Endothelial cell (in vitro differentiated cells): ENCODE measurements around the gene LRRC19. TPM values are rescaled to one million over a fixed set of nuclear protein-coding genes. Genes with fewer than 3 reads are reported as not detected.

ENCODE experiments used
- DNase-seq: peaks from one replicate; pipeline ENCODE4 v3.0.0; 2021; ENCODE audit warnings: low spot score
- H3K27ac Mint-ChIP-seq: one replicate; pipeline ENCODE4 v1.8.0; 2021; ENCODE audit warnings: mixed read lengths, inconsistent platforms; ENCODE audit not compliant: unreplicated experiment
- H3K27me3 Mint-ChIP-seq: one replicate; pipeline ENCODE4 v1.8.0; 2021; ENCODE audit warnings: mild to moderate bottlenecking, moderate library complexity, mixed read lengths, inconsistent platforms; ENCODE audit not compliant: unreplicated experiment
- H3K36me3 Mint-ChIP-seq: one replicate; pipeline ENCODE4 v1.8.0; 2021; ENCODE audit warnings: mild to moderate bottlenecking, low read depth, mixed read lengths, inconsistent platforms; ENCODE audit not compliant: unreplicated experiment
- H3K4me1 Mint-ChIP-seq: one replicate; pipeline ENCODE4 v1.8.0; 2021; ENCODE audit warnings: mild to moderate bottlenecking, mixed read lengths, inconsistent platforms; ENCODE audit not compliant: unreplicated experiment
- H3K4me3 Mint-ChIP-seq: one replicate; pipeline ENCODE4 v1.8.0; 2021; ENCODE audit warnings: mild to moderate bottlenecking, mixed read lengths, inconsistent platforms; ENCODE audit not compliant: unreplicated experiment
- H3K9me3 Mint-ChIP-seq: one replicate; pipeline ENCODE4 v1.8.0; 2021; ENCODE audit warnings: mixed read lengths, inconsistent platforms; ENCODE audit not compliant: unreplicated experiment
- CTCF ChIP-seq: fragments of 200-600 bp; sonication (generic); IDR thresholded peaks from one replicate; pipeline ENCODE4 v1.5.0; 2021; ENCODE audit warnings: antibody characterized with exemption; ENCODE audit not compliant: unreplicated experiment
- total RNA-seq: library from RNA; stranded (reverse); fragmentation: NEBNext Ultra II Directional; extraction: Animal tissue kit (Norgen Biotek cat#: 25700); gene quantifications from one replicate; pipeline ENCODE4 v1.2.1, GENCODE V29; 2021; ENCODE audit not compliant: unreplicated experiment

The LRRC19 gene
- total RNA-seq, 1 donor from 2014 or later: not detected

DNA sequence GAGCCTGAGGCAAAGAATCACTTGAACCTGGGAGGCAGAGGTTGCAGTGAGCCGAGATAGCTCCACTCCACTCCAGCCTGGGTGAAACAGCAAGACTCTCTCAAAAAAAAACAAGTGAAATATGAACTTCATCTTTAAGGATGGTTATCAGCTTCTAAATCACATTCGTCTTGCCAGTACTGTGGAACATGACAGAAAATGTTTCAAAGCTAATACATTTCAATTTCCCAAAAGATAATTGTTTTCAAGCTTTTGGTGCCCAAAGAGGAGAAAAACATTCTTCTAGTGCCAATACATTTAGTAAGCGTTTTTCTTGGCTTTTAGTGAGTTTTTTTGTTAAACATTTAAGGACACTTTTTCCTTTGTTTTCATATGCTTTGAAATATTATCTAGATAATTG is 53.7 kb downstream of the LRRC19 start:
- peaks cover 7% of the 10 kb centered on the region for H3K36me3 Mint-ChIP-seq
- no peak overlapping the region for H3K27ac Mint-ChIP-seq
- no peak for TF ChIP-seq CTCF
- DNase-seq: no peak
- H3K27me3 Mint-ChIP-seq: peaks cover 7% of the 10 kb centered on the region
- H3K4me3 Mint-ChIP-seq: no peak overlapping the region
- peaks cover 16% of the 10 kb centered on the region for H3K4me1 Mint-ChIP-seq
- no peaks in the 10 kb centered on the region for H3K9me3 Mint-ChIP-seq

DNA sequence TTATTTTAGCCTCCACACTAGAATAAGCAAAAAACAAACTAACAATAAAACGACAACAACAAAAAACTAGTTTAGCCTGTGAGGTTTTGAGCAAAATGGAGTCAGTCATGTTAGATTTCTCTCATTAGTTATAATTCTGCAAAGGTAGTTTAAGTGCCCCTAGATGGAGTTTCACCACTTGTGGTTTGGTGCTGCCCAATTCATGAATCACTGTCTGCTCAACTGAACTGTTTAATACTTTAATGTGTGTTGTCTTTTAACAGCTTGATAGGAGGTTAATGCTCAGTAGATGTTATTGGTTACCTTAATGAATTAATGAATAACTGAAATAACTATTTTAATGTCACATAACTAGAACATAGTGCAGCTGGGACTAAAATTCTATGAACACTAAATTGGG is 55.0 kb downstream of the LRRC19 start:
- no peak overlapping the region for H3K27ac Mint-ChIP-seq
- no peak overlapping the region for H3K4me3 Mint-ChIP-seq
- peaks cover 11% of the 10 kb centered on the region for H3K36me3 Mint-ChIP-seq
- H3K27me3 Mint-ChIP-seq: peaks cover 11% of the 10 kb centered on the region
- no peak for TF ChIP-seq CTCF
- peaks cover 21% of the 10 kb centered on the region for H3K4me1 Mint-ChIP-seq
- DNase-seq: no peak
- H3K9me3 Mint-ChIP-seq: no peaks in the 10 kb centered on the region

GRCh38 chr9:26949637-26950069 is 55.8 kb downstream of the LRRC19 start:
- H3K9me3 Mint-ChIP-seq: no peaks in the 10 kb centered on the region
- DNase-seq: no peak
- H3K4me1 Mint-ChIP-seq: peaks cover 20% of the 10 kb centered on the region
- no peak overlapping the region for H3K4me3 Mint-ChIP-seq
- peaks cover 13% of the 10 kb centered on the region for H3K27me3 Mint-ChIP-seq
- H3K27ac Mint-ChIP-seq: no peak overlapping the region
- no peak for TF ChIP-seq CTCF
- peaks cover 11% of the 10 kb centered on the region for H3K36me3 Mint-ChIP-seq

DNA sequence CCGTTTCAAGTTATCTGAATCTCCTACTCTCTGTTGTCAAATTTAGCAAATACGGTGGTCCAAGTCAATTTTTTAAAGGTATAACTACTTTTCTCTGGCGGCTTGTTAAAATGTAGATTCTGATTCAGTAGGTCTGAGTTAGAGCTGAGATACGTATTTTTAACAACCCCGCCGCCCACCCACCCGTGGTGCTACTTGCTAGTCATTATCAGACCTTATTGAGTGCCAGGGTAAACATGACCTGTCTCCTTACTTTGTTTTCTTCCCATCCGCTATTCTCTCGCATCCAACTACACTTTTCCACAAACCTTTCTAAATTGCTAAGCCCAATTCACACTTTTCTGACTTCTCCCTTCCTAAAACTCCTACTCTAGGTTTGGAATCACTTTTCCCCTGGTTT is 57.7 kb downstream of the LRRC19 start:
- no peaks in the 10 kb centered on the region for H3K9me3 Mint-ChIP-seq
- H3K4me3 Mint-ChIP-seq: peak overlapping the region; percentile 93
- H3K36me3 Mint-ChIP-seq: peaks cover 15% of the 10 kb centered on the region
- no peak for TF ChIP-seq CTCF
- peaks cover 29% of the 10 kb centered on the region for H3K4me1 Mint-ChIP-seq
- no peak for DNase-seq
- H3K27me3 Mint-ChIP-seq: peaks cover 13% of the 10 kb centered on the region
- H3K27ac Mint-ChIP-seq: peak overlapping the region; percentile 97

- Mint-ChIP-seq H3K9me3 (no peaks in the 10 kb centered on the region), H3K4me3 (peak within 1 kb of the TSS; percentile 93), H3K4me1 (peaks cover 33% of the 10 kb centered on the region), H3K27ac (peak within 1 kb of the TSS; percentile 97), H3K36me3 (peaks cover 15% of the 10 kb centered on the region), H3K27me3 (peaks cover 13% of the 10 kb centered on the region)
- TF ChIP-seq CTCF: no peak
- DNase-seq: peak; percentile 80
These were observed 58.4 kb downstream of the LRRC19 start, which contains the start of gene PLAA for GRCh38 chr9:26946753-26947727. TSS of gene PLAA (minus strand) at chr9:26947242. CDS start at chr9:26947045, 197 bp downstream.
